Measurements from ENCODE around the gene PSMC3IP. TPM values are rescaled to one million over a fixed set of nuclear protein-coding genes. Genes with fewer than 3 reads are reported as not detected.
"Not testable (repeated sequence)": the region's sequence is repeated elsewhere in the genome, so short reads cannot be mapped to it uniquely, and the experiment has no call there.

PSMC3IP gene
- total RNA-seq, 1 experiment from 2014 or later, result 23.3 TPM

GRCh38 chr17:42623271-42623670 lies 45.7 kb upstream of the PSMC3IP start (continued):
- TF ChIP-seq ZNF512 (CRISPR knock-in tag; IDR thresholded peaks at IDR 0.05; ENCODE audit: borderline replicate concordance) (no peak), ZNF121 (CRISPR knock-in tag; IDR thresholded peaks at IDR 0.05) (no peak), ATF6 (CRISPR knock-in tag; IDR thresholded peaks at IDR 0.05) (no peak), USF2 (CRISPR knock-in tag; IDR thresholded peaks at IDR 0.05) (no peak), MAX (CRISPR knock-in tag; IDR thresholded peaks at IDR 0.05) (no peak), TP53 (CRISPR knock-in tag; IDR thresholded peaks at IDR 0.05) (no peak), GTF2I (CRISPR knock-in tag; conservative IDR thresholded peaks at IDR 0.05) (no peak), ATF1 (CRISPR knock-in tag; IDR thresholded peaks at IDR 0.05) (no peak)

- CTCF ChIA-PET, result interaction anchor here (1.4 to 2.4 kb wide), 3 partner anchors 44 to 59 kb away, joined by 5 to 7 read pairs (median 6); partner anchors contain the start of gene PSMC3IP
- POLR2A ChIA-PET; H3K27ac Mint-ChIP-seq; H3K27me3 Mint-ChIP-seq (ENCODE audit: low read depth); H3K9me3 Mint-ChIP-seq; H3K4me3 Mint-ChIP-seq; DNase-seq (ENCODE audit: low spot score); ATAC-seq; H3K36me3 Mint-ChIP-seq: not testable (repeated sequence)
- H3K4me1 Mint-ChIP-seq, result peaks cover 12% of the 10 kb centered on the region
- peak; percentile 59; the same call in 1 of the 2 replicates for TF ChIP-seq ZNF121 (CRISPR knock-in tag; IDR thresholded peaks at IDR 0.05)
Measured at GRCh38 chr17:42621987-42622386, 44.5 kb upstream of the PSMC3IP start.

GRCh38 chr17:42618442-42619150 lies 41.1 kb upstream of the PSMC3IP start:
- Mint-ChIP-seq H3K9me3 (no peaks in the 10 kb centered on the region), H3K4me3 (no peak overlapping the region), H3K4me1 (peaks cover 12% of the 10 kb centered on the region), H3K27me3 (ENCODE audit: low read depth) (no peaks in the 10 kb centered on the region), H3K36me3 (peaks cover 23% of the 10 kb centered on the region), H3K27ac (peak overlapping the region; percentile 14; the same call in 1 of the 2 replicates)
- DNase-seq (ENCODE audit: low spot score) (peak; percentile 70), ATAC-seq (peak; percentile 97)
- no peak for TF ChIP-seq TEAD4 (CRISPR knock-in tag; IDR thresholded peaks at IDR 0.05)
- TF ChIP-seq HMGXB4 (CRISPR knock-in tag; IDR thresholded peaks at IDR 0.05), result peak; percentile 37; the same call in 1 of the 2 replicates
- no peak for TF ChIP-seq FOXP4 (CRISPR knock-in tag; IDR thresholded peaks at IDR 0.05)
- TF ChIP-seq ZNF121 (CRISPR knock-in tag; IDR thresholded peaks at IDR 0.05), result peak; percentile 90
- TF ChIP-seq ZNF263 (CRISPR knock-in tag; IDR thresholded peaks at IDR 0.05; ENCODE audit: low read depth), result no peak
- no peak for TF ChIP-seq CREB1 (CRISPR knock-in tag; IDR thresholded peaks at IDR 0.05)
- TF ChIP-seq GABPB1 (CRISPR knock-in tag; IDR thresholded peaks at IDR 0.05), result peak; percentile 9; the same call in 1 of the 2 replicates
- no peak for TF ChIP-seq RORB (CRISPR knock-in tag; IDR thresholded peaks at IDR 0.05)
- TF ChIP-seq MAX (CRISPR knock-in tag; IDR thresholded peaks at IDR 0.05), result no peak
- TF ChIP-seq CBFB (CRISPR knock-in tag; IDR thresholded peaks at IDR 0.05; ENCODE audit: low read depth), result no peak
- TF ChIP-seq E2F5 (CRISPR knock-in tag; IDR thresholded peaks at IDR 0.05), result no peak
- no peak for TF ChIP-seq PREB (CRISPR knock-in tag; IDR thresholded peaks at IDR 0.05; ENCODE audit: borderline replicate concordance)
- ChIA-PET POLR2A (interaction anchor here (0.7 to 2.2 kb wide), 7 partner anchors 9 to 125 kb away, joined by 3 to 8 read pairs (median 3); partner anchors contain the start of genes PLEKHH3, RETREG3, TUBG1 and TUBG2), CTCF (interaction anchor here (0.6 to 7.2 kb wide), 19 partner anchors 8 to 305 kb away, joined by 3 to 61 read pairs (median 7); partner anchors contain the start of genes BECN1, CCR10, PLEKHH3 and PSMC3IP)

All from WTC11 (cell line).